Heart left ventricle (tissue), 16 donors: ENCODE measurements around the gene RAMP1. TPM values are rescaled to one million over a fixed set of nuclear protein-coding genes. Genes with fewer than 3 reads are reported as not detected.

Experiments used
- ATAC-seq, 4 donors: fragments of 200-7000 bp; cut with Tn5 transposase; one replicate each; pipeline ENCODE4 v1.9.1; 2020 to 2022; ENCODE audit warnings: moderate library complexity in 4 of 4, mild to moderate bottlenecking in 3 of 4, moderate number of reproducible peaks in 1 of 4
- DNase-seq, 5 donors: peaks; one replicate each; pipeline ENCODE4 v3.0.0-alpha.2; 2020
- H3K27ac ChIP-seq, 12 donors: fragments of 200-600 bp; sonication (generic) in 4 of 12; one replicate each; pipeline versions ENCODE4 v1.5.0 to v1.8.0; 2016 to 2022; ENCODE audit warnings: mild to moderate bottlenecking in 2 of 12
- H3K27me3 ChIP-seq, 9 donors: fragments of 200-600 bp; sonication (generic) in 2 of 9; one replicate each; pipeline versions ENCODE4 v1.5.1 to v1.8.0; 2016 to 2022; ENCODE audit warnings: mild to moderate bottlenecking in 3 of 9
- H3K36me3 ChIP-seq, 9 donors: fragments of 200-600 bp; sonication (generic) in 2 of 9; one replicate each; pipeline versions ENCODE4 v1.5.0 to v1.8.0; 2018 to 2022; ENCODE audit warnings: mild to moderate bottlenecking in 2 of 9
- H3K4me1 ChIP-seq, 12 donors: fragments of 200-600 bp; sonication (generic) in 4 of 12; one replicate each; pipeline versions ENCODE4 v1.5.0 to v1.8.0; 2016 to 2022; ENCODE audit warnings: mild to moderate bottlenecking in 3 of 12
- H3K4me3 ChIP-seq, 12 donors: fragments of 200-600 bp; sonication (generic) in 4 of 12; one replicate each; pipeline versions ENCODE4 v1.5.0 to v1.8.0; 2017 to 2022; ENCODE audit warnings: mild to moderate bottlenecking in 9 of 12, moderate library complexity in 4 of 12
- H3K9me3 ChIP-seq, 12 donors: fragments of 200-600 bp; sonication (generic) in 4 of 12; one replicate each; pipeline versions ENCODE4 v1.5.0 to v1.8.0; 2016 to 2022; ENCODE audit warnings: mild to moderate bottlenecking in 1 of 12
- POLR2A ChIP-seq, 2 donors: fragments of 450-650 bp; IDR thresholded peaks; one replicate each; pipeline ENCODE4 v1.6.1; 2017; ENCODE audit warnings: antibody characterized with exemption in 2 of 2, mild to moderate bottlenecking in 2 of 2, moderate library complexity in 2 of 2
- WGBS, 4 donors: extraction: QIAGEN DNeasy Blood & Tissue Kit in 2 of 4; methylation state at CpG; one replicate each; pipeline versions ENCODE4 v1.1.5 to v1.1.7; 2013 to 2018; 5-methylcytosine and 5-hydroxymethylcytosine counted together
- intact Hi-C, 10 donors: fragments of 100-400 bp; cut with DNase I; formaldehyde crosslinking; loops; one replicate each; pipeline versions ENCODE4 v1.11.1 to v1.14.2; 2022
- polyA plus RNA-seq, 2 donors: library from polyadenylated mRNA; stranded (reverse); fragments of 200-250 nt; gene quantifications; one replicate each; pipeline ENCODE4 v1.2.3, GENCODE V29; 2013
- total RNA-seq, 9 donors: library from RNA; depleted of rRNA in 2 of 9; stranded (reverse); fragments of >200 nt in 2 of 9; fragmentation: NEBNext Ultra II Directional in 3 of 9; extraction: Animal tissue kit (Norgen Biotek cat#: 25700) in 3 of 9; gene quantifications; one replicate each; pipeline versions ENCODE4 v1.1.0 to v1.2.4, GENCODE V29; 2016 to 2023
- TF ChIP-seq, protein P1 (sequence below), 12 donors: fragments of 200-600 bp; sonication (generic) in 4 of 12; IDR thresholded peaks; one replicate each; pipeline versions ENCODE4 v1.5.0 to v1.8.0; 2018 to 2022; ENCODE audit warnings: antibody characterized with exemption in 12 of 12, mild to moderate bottlenecking in 5 of 12
- donor health status: ischemic (EF 13 %, LVEDD 7.1; RV severe dilation, severe dysfunction).
- donor health status: healthy with polysubstance abuse.
- donor health status: DM: no; HTN: yes; CAD: no.
- donor health status: DM: no; HTN: no; CAD: no.
- donor health status: ischemic (EF 25% LVEDD 6.9; RV normal size, moderate dysfunction).
- donor health status: ischemic (EF 25% LVEDD 5.7; RV mildly dilated, moderate dysfunction).
- donor health status: healthy.
- donor health status: DM: yes; HTN: yes; CAD: no.
- donor health status: ischemic (EF 35%, LVEDD 5.7; RV mildly dilated, moderate dysfunction).
- donor health status: nonischemic (EF 11% LVEDD 7.7; RV severe dilation, severe dysfunction).
- donor health status: DM: yes; HTN: yes; CAD: no.
- donor health status: PGD.
- donor health status: ischemic (EF 29% LVEDD 5.4; RV normal size, mild dysfunction).
- donor health status: nonischemic (EF 23%, LVEDD 6.1; RV moderate dilation, normal function).

Gene RAMP1
- total and polyA plus RNA-seq, 11 donors, result 36.5 to 1,114 (median 201) TPM

GRCh38 chr2:237919593-237919992 lies 60.2 kb downstream of the RAMP1 start:
- no peaks in the 10 kb centered on the region for H3K36me3 ChIP-seq
- TF ChIP-seq, protein P1, sequence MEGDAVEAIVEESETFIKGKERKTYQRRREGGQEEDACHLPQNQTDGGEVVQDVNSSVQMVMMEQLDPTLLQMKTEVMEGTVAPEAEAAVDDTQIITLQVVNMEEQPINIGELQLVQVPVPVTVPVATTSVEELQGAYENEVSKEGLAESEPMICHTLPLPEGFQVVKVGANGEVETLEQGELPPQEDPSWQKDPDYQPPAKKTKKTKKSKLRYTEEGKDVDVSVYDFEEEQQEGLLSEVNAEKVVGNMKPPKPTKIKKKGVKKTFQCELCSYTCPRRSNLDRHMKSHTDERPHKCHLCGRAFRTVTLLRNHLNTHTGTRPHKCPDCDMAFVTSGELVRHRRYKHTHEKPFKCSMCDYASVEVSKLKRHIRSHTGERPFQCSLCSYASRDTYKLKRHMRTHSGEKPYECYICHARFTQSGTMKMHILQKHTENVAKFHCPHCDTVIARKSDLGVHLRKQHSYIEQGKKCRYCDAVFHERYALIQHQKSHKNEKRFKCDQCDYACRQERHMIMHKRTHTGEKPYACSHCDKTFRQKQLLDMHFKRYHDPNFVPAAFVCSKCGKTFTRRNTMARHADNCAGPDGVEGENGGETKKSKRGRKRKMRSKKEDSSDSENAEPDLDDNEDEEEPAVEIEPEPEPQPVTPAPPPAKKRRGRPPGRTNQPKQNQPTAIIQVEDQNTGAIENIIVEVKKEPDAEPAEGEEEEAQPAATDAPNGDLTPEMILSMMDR (IDR thresholded peaks at IDR 0.05), result no peak
- TF ChIP-seq POLR2A (IDR thresholded peaks at IDR 0.05), result no peak
- 58 to 71% (median 62%) methylated on average over 6 of the region's 6 CpGs for WGBS, 4 donors
- DNase-seq (no peak), ATAC-seq (no peak)
- peaks cover 0 to 14% (median 6%) of the 10 kb centered on the region in 12 donors for H3K4me1 ChIP-seq
- no peaks in the 10 kb centered on the region for H3K9me3 ChIP-seq
- intact Hi-C loops, result no loop called here
- H3K27ac ChIP-seq, result peak overlapping the region in 1 of 12 donors; percentile 13
- H3K27me3 ChIP-seq, result no peaks in the 10 kb centered on the region
- H3K4me3 ChIP-seq, result no peak overlapping the region

DNA sequence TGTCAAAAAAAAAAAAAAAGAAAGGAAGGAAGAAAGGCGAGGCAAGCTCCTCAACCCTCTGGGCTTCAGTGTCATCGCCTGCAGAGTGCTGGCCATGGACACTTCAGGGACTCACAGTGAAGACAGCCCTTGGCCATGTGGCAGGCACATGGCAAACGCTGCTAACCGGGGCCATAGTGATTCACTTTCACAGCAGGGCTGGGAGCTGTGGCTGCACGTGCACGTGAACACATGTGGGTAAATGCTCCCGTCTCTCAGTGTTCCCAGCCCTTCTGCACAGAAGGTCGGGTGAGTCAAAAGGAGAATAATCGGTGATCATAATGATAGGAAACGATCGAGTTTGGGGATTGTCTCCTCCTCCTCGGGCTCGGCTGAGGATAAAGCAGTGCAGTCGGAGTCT lies 61.2 kb downstream of the RAMP1 start:
- ATAC-seq, result no peak

GRCh38 chr2:237921967-237922492 lies 62.6 kb downstream of the RAMP1 start:
- Histone ChIP-seq H3K4me3 (no peak overlapping the region), H3K4me1 (peaks cover 0 to 14% (median 6%) of the 10 kb centered on the region in 12 donors), H3K27ac (peak overlapping the region in 1 of 12 donors; percentile 75), H3K36me3 (no peaks in the 10 kb centered on the region), H3K27me3 (no peaks in the 10 kb centered on the region), H3K9me3 (no peaks in the 10 kb centered on the region)
- 92 to 97% (median 95%) methylated on average over 10 of the region's 10 CpGs for WGBS, 4 donors
- DNase-seq (no peak), ATAC-seq (no peak)
- TF ChIP-seq, protein P1 (IDR thresholded peaks at IDR 0.05), result no peak
- no peak for TF ChIP-seq POLR2A (IDR thresholded peaks at IDR 0.05)
- intact Hi-C loops, result loop anchor here in 3 of 10 donors (2.0 to 10.0 kb wide), 3 partner anchors 47 to 343 kb away; no protein-coding TSS in a partner anchor

More for the DNA sequence above, 61.2 kb downstream of the RAMP1 start:
- H3K9me3 ChIP-seq, result no peaks in the 10 kb centered on the region
- WGBS, 4 donors, result 87 to 89% (median 88%) methylated on average over 14 of the region's 14 CpGs
- H3K4me1 ChIP-seq, result peaks cover 0 to 14% (median 6%) of the 10 kb centered on the region in 12 donors
- H3K27me3 ChIP-seq, result no peaks in the 10 kb centered on the region
- TF ChIP-seq POLR2A (IDR thresholded peaks at IDR 0.05), result no peak
- TF ChIP-seq, protein P1 (IDR thresholded peaks at IDR 0.05), result no peak
- DNase-seq, result no peak
- intact Hi-C loops, result loop anchor here in 2 of 10 donors (5.0 to 10.0 kb wide), 2 partner anchors 342 to 344 kb away; no protein-coding TSS in a partner anchor
- no peak overlapping the region for H3K4me3 ChIP-seq
- H3K27ac ChIP-seq, result no peak overlapping the region
- no peaks in the 10 kb centered on the region for H3K36me3 ChIP-seq

DNA sequence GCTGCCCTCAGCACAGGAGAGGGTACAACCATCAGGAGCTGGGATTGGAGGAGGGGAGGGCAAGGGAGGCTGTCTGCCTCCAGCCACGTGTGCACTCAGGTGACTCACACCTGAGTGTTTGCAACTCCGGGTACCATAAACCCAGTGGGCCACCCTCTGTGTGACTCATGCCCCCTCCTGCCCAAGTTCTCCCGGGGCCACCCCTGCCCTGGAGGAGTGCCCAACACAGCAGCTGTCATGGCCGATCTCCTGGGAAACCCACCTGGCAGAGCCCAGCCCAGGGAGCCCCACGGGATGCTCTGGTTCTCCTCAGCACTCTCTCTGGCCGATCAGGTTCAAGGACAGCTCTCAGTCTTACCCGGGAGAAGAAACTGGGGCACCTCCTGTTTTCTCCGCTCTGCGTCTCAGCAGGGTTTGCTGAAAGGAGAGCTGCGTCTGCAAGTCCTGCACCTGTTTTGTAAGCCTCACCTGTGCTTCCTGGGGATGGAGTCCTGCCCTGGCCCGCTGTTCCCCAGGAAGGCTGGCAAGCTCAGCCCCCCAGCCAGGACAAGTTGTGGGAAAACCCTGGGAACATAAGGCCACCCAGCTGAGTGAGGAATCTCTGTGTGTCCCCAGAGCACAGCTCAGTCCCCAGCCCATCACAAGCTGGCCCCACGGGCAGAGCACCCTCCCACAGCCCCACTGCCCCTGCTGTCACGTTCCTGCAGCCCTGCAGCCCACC lies 63.4 kb downstream of the RAMP1 start:
- Histone ChIP-seq H3K27me3 (no peaks in the 10 kb centered on the region), H3K4me3 (peak overlapping the region in 5 of 12 donors; percentile 34 to 50 (median 38)), H3K4me1 (peaks cover 0 to 14% (median 6%) of the 10 kb centered on the region in 12 donors), H3K27ac (peak overlapping the region in 7 of 12 donors; percentile 29 to 75 (median 57)), H3K9me3 (no peaks in the 10 kb centered on the region), H3K36me3 (no peaks in the 10 kb centered on the region)
- ATAC-seq (peak; percentile 15 to 31 (median 26)), DNase-seq (no peak)
- TF ChIP-seq, protein P1 (IDR thresholded peaks at IDR 0.05), result no peak
- TF ChIP-seq POLR2A (IDR thresholded peaks at IDR 0.05), result no peak
- 57 to 71% (median 65%) methylated on average over 13 of the region's 13 CpGs for WGBS, 4 donors
- intact Hi-C loops, result loop anchor here in 3 of 10 donors (2.0 to 10.0 kb wide), 3 partner anchors 46 to 342 kb away; no protein-coding TSS in a partner anchor
